Stimulated activated CD8-positive, alpha-beta memory T cell treated with anti-CD3 and anti-CD28 coated beads, Interleukin-2, amount 100 ng/mL, for 48 hours (primary cell): ENCODE results near the gene KRTAP3-3.

ENCODE experiments used
- DNase-seq, 2 donors: peaks; one replicate each; pipeline ENCODE4 v3.0.0-alpha.2; 2020; ENCODE audit warnings: low read depth in 2 of 2

Gene KRTAP3-3

DNA sequence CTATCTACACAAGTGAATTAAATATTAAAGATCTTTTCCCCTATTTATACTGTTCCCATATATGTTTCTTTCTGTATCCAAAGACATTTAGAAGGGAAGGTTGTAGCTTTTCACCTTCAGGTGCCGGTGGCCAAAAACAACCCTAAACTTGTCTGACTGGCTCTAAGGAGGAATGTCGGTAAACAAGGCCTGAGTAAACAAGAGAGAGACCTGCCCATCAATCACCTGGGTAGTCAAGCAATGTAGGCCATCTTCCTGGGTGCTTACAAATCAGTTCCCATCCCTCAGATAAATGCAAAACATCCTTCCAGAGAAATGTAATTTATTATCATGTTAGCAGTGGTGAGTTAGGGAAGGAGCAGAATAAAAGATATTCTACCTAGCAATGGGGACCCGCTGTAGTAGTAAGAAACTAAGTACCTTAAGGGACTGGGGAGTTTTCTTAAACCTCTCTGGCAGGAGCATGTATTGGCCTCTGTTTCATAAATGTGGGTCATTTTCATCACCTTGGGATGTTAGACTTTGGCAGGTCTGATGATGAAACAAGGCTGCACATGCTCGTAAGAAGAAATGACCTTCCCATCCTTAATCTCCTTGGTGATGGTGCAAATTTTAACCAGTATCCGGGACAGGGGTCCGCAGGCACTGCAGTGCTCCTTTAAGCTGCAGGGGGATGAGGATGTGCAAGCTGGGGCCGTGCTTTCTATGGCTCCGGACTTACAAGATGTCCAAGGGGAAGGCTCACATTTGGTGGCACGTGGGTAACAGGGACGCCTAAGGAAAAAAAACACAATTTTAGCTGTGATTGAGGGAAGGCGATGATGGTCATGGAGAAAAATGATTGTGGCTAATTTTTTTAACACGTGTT lies 35.6 kb downstream of the KRTAP3-3 start:
- DNase-seq, result no peak

DNA sequence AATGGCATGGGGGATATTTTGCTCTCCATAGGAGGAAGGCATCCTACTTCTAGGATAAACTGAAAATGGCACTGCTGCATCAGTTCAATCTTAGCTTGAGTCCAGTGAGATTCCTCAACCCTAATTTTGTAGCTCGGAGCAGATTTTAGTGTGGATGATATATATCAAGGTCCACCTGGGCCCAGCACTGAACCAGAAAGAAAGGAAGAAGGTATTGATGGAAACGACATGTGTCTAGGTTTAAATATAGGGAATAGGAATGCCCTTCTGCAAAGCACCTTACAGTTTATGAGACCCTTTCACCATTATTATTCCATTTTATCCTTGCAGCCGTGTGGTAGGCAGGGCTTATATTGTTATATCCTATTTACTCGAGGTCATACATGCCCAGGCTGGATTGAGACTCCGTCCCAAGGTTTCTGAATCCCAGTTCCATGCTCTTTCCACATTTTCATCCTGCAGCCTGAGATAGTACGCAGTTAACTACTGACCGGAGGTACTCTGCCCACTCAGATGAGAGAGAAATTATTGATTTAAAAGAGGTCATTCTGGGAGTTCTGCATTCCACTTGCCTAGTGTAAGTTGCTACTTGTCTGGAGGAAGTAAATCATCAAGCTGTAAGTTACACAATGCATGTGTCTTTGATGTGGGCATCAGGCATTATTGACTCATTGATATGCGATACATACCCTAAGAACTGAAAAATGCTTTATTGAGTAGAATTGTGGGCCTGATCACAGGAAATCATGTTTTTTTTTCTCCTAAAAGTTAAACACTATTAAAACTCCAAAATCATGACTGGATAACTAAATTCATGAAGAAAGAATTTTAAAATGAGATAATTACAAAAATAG lies 37.3 kb downstream of the KRTAP3-3 start:
- no peak for DNase-seq

DNA sequence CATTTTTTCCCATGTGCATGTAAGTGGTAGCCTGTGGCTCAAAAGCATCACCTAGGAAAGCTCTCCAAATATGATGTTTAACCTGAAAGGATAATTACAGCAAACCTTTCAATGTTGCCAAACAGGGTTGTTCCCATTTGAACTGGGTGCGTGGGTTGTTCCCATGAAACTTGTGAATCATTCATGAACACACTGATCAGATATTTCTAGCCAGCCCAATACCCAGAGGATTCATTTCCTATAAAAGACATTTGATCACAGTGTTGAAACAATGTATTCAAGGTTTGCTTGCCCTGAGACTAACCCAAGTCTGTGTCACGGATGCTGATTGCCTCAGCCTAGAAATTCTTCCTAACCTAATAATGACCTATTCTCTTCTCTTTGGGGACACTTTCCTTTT lies 40.1 kb downstream of the KRTAP3-3 start:
- no peak for DNase-seq

DNA sequence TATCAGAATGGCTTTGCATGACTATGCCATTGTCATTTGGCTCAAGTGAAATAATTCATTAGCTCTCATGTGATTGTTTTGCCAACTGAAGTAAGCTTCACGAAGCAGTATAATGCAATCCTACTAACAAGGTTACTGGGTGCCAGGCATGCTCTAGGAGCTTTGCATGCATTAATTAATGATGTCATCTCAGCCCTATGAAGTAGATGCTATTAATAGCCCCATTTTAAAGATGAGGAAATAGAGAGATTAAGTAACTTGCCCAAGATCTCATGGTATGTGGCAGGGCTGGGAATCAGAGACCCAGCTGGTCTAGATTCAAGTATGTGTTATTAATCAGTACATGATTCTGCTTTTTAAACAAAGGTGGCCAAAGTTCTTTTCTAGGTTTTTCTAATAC lies 41.3 kb downstream of the KRTAP3-3 start:
- no peak for DNase-seq

DNA sequence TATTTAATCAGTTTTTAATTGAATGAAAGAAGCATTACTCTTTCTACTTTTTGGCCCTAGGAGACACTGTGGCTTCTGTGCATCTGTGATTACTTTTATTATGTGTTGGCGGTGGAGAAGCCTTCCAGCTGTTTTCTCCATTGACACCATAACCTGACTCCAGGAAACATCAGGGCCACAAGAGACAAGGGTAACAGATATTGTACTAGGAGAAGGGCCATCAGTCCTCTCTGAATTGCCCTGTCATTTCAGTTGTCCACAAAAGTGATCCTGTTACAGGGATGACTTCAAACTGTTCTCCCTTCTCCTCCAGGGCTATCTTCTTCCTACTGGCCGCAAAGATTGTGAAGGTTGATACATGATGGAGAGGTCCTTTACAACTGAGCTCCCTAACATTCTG lies 41.8 kb downstream of the KRTAP3-3 start:
- DNase-seq, result no peak

DNA sequence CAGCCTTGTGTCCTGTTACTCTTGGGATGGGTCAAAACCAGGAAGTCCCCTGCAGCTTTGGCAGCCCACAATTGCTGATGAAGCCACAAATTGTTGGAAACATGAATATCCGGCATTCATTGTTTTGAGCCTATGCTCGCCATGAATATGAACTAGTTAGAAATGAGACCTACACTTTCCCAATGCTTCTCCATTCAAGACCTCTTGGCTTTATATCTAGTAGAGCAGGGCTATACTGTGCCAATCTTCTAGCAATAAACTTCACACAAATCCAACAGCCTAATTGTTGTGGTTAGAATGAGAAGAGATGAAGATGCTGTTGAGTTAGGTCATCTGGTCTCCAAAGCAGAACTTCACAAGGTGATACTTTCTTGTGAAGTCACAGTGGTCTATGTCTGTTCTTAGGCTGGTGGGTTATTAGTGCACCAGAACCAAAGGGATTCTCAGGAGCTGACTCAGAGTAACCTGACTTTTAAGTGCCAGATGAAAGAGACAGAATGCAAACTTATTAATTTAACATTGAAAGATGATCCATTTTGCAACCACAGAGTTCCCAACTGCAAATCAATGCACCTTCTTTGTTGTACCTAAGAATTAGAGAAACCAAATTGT lies 42.8 kb downstream of the KRTAP3-3 start:
- DNase-seq, result no peak

DNA sequence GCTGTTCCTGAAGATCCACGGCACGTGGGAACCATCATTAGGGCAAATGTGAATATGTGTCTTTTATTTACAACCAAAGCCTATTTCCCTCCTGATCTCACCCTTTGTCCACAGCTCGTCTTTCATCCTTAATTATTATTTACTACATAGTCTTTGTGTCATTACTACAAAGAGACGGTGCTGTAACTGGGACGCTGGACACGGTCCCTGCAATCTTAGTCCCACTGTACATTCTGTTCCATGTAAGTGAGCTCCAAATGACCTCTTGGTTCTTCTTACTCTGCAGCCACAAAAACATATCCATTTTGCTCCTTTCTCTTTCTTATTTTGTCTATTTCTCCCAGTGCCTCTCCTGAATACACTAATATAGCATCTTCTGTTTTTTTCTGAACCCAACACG lies 43.8 kb downstream of the KRTAP3-3 start:
- DNase-seq, result no peak

DNA sequence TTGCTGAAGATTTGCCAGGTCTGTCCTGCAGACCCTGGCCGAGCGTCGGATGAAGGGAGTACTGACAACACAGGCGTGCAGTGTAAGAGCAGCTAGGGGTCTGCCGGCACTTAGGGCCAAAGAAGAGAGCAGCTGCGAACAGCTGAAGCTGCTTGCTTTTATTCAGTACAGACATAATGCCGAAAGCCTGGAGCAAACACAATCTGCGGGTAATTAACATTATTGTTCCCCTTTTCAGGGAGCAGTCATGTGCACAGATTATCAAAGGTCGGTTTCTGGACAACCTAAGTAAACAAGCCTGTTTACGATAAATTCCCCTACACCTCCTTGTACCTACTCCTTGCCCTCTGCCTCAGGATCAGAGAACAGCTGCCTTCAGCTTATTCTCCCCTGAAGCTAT lies 44.5 kb downstream of the KRTAP3-3 start:
- no peak for DNase-seq

DNA sequence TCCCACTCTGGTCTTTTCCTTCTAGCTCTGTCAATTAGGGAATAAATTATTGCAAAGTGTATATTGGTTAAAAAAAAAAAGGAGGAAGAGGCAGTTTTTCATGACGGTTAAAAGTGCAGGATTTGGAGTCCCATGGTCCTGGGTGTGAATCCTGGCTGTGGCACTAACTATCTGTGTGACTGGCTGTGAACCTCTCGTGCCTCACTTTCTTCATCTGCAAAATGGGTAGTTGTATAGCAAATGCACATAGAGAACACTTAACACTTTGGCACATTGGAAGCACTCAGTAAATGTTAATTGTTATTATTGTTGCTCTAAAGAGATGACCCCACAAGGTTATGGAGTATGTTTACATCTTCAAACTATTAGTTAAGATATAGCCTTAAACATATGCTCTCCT lies 46.0 kb downstream of the KRTAP3-3 start:
- no peak for DNase-seq

DNA sequence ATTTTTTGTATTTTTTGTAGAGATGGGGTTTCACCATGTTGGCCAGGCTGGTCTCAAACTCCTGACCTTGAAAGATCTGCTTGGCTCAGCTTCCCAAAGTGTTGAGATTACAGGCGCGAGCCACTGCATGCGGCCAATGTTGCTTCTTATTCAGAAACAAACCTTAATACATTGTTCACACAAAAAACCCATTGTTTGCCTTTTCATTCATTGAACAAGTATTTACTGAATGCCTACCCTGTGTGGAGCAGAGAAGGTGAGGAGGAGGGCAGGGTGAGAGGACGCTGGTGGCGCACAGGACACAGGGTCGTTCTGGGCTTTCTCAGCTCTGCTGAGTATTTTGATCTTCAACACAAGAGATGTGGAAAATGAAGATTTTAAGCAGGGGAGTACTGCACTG lies 48.5 kb downstream of the KRTAP3-3 start:
- no peak for DNase-seq

DNA sequence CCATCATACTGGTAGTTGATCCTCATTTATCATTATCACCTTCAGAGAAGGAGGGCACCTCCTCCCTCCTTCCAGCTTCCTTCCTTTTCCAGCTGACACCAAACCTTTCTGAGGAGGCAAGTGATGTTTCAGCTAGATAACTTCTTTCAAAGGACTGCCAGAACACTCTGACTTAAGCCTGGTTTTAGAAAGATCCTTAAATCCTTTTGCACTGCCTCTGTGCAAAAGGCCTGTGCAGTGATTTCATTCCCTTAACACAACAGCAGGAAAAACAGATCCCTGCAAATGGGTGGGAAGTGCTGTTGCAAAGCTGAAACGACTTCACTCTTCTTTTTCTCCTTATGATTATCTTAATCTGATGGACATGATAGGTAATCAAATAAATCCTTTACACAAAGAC lies 49.4 kb downstream of the KRTAP3-3 start:
- DNase-seq, result no peak
